H9 (cell line): ENCODE data around the gene PLXNC1. TPM values are rescaled to one million over a fixed set of nuclear protein-coding genes. Genes with fewer than 3 reads are reported as not detected.
A peak's percentile ranks its signal among the peaks of the same experiment; 100 is the strongest.

Source experiments
- DNase-seq: peaks from one replicate; pipeline ENCODE4 v3.0.0-alpha.2; 2017
- H2AFZ ChIP-seq: one replicate; pipeline ENCODE4 v1.6.1; 2013; ENCODE audit warnings: mild to moderate bottlenecking, low read length, control low read depth, moderate library complexity
- H2AK5ac ChIP-seq: 2 replicates; pipeline ENCODE4 v1.6.1; 2013; ENCODE audit warnings: low read length, control low read depth, mixed read lengths; ENCODE audit not compliant: insufficient read length
- H2BK120ac ChIP-seq: one replicate; pipeline ENCODE4 v1.6.1; 2013; ENCODE audit warnings: low read depth, mild to moderate bottlenecking, low read length, control low read depth, inconsistent platforms; ENCODE audit not compliant: poor library complexity, severe bottlenecking
- H2BK12ac ChIP-seq: 2 replicates; pipeline ENCODE4 v1.6.1; 2013; ENCODE audit warnings: low read length, control low read depth, mixed read lengths, low read depth; ENCODE audit not compliant: insufficient read length
- H2BK15ac ChIP-seq: 2 replicates; pipeline ENCODE4 v1.6.1; 2013; ENCODE audit warnings: low read depth, low read length, control low read depth
- H2BK20ac ChIP-seq: one replicate; pipeline ENCODE4 v1.6.1; 2013; ENCODE audit warnings: low read depth, mild to moderate bottlenecking, low read length, control low read depth, inconsistent platforms; ENCODE audit not compliant: poor library complexity, severe bottlenecking
- H2BK5ac ChIP-seq: 2 replicates; pipeline ENCODE4 v1.6.1; 2013; ENCODE audit warnings: low read length, control low read depth, mixed read lengths; ENCODE audit not compliant: insufficient read length
- H3K14ac ChIP-seq: 2 replicates; pipeline ENCODE4 v1.6.1; 2013; ENCODE audit warnings: low read length, control low read depth; ENCODE audit not compliant: insufficient read depth
- H3K18ac ChIP-seq: 2 replicates; pipeline ENCODE4 v1.6.1; 2013; ENCODE audit warnings: low read depth, mild to moderate bottlenecking, mixed read lengths, low read length, control low read depth; ENCODE audit not compliant: insufficient read length
- H3K23ac ChIP-seq: 2 replicates; pipeline ENCODE4 v1.6.1; 2013; ENCODE audit warnings: low read length, control low read depth, mixed read lengths, low read depth; ENCODE audit not compliant: insufficient read length
- H3K23me2 ChIP-seq: 2 replicates; pipeline ENCODE4 v1.6.1; 2013; ENCODE audit warnings: low read depth, mild to moderate bottlenecking, mixed read lengths, low read length, control low read depth; ENCODE audit not compliant: insufficient read length, poor library complexity, severe bottlenecking
- H3K27ac ChIP-seq: 2 replicates; pipeline ENCODE4 v1.5.1; 2013; ENCODE audit warnings: low read length, control low read depth, mixed read lengths, low read depth; ENCODE audit not compliant: insufficient read length
- H3K27me3 ChIP-seq: 2 replicates; pipeline ENCODE4 v1.6.1; 2013; ENCODE audit warnings: low read length, control low read depth, inconsistent platforms; ENCODE audit not compliant: insufficient read depth
- H3K4ac ChIP-seq: 2 replicates; pipeline ENCODE4 v1.6.1; 2013; ENCODE audit warnings: low read depth, mild to moderate bottlenecking, control low read depth, inconsistent platforms, low read length, moderate library complexity
- H3K4me1 ChIP-seq: 2 replicates; pipeline ENCODE4 v1.6.1; 2013; ENCODE audit warnings: low read length, control low read depth, inconsistent platforms; ENCODE audit not compliant: insufficient read depth
- H3K4me2 ChIP-seq: 2 replicates; pipeline ENCODE4 v1.6.1; 2013; ENCODE audit warnings: low read length, control low read depth, mixed read lengths; ENCODE audit not compliant: insufficient read length, insufficient read depth
- H3K56ac ChIP-seq: 2 replicates; pipeline ENCODE4 v1.6.1; 2013; ENCODE audit warnings: low read depth, mild to moderate bottlenecking, mixed read lengths, low read length, control low read depth; ENCODE audit not compliant: insufficient read length
- H3K79me1 ChIP-seq: 2 replicates; pipeline ENCODE4 v1.6.1; 2013; ENCODE audit warnings: low read depth, mild to moderate bottlenecking, moderate library complexity, low read length, control low read depth, inconsistent platforms; ENCODE audit not compliant: insufficient read depth, poor library complexity, severe bottlenecking
- H3K79me2 ChIP-seq: 2 replicates; pipeline ENCODE4 v1.6.1; 2013; ENCODE audit warnings: low read length, control low read depth, inconsistent platforms; ENCODE audit not compliant: insufficient read depth
- H3K9ac ChIP-seq: 2 replicates; pipeline ENCODE4 v1.6.1; 2013; ENCODE audit warnings: low read length, control low read depth, mixed read lengths; ENCODE audit not compliant: insufficient read length; ENCODE audit errors: extremely low read depth
- H3K9me3 ChIP-seq: one replicate; pipeline ENCODE4 v1.6.1; 2013; ENCODE audit warnings: low read depth, low read length, inconsistent platforms; ENCODE audit not compliant: control insufficient read depth
- H3T11ph ChIP-seq: one replicate; pipeline ENCODE4 v1.6.1; 2013; ENCODE audit warnings: mild to moderate bottlenecking, low read length, control low read depth, inconsistent platforms
- H4K20me1 ChIP-seq: one replicate; pipeline ENCODE4 v1.6.1; 2013; ENCODE audit not compliant: control insufficient read depth, insufficient read length, insufficient read depth
- H4K5ac ChIP-seq: 2 replicates; pipeline ENCODE4 v1.6.1; 2013; ENCODE audit warnings: low read depth, mild to moderate bottlenecking, mixed read lengths, low read length, control low read depth; ENCODE audit not compliant: insufficient read length
- H4K8ac ChIP-seq: replicated peaks from 2 replicates; pipeline ENCODE4 v1.6.1; 2013; ENCODE audit warnings: low read length, control low read depth, mixed read lengths, low read depth; ENCODE audit not compliant: insufficient read length
- H4K91ac ChIP-seq: 2 replicates; pipeline ENCODE4 v1.6.1; 2013; ENCODE audit warnings: low read depth, mild to moderate bottlenecking, moderate library complexity, mixed read lengths, low read length, control low read depth; ENCODE audit not compliant: insufficient read length
- H3K27ac Mint-ChIP-seq, 3 experiments: 2 replicates in 2 of 3; 3 replicates in 1 of 3; pipeline ENCODE4 v1.8.0; 2020 to 2021; ENCODE audit warnings: mixed read lengths in 3 of 3, mild to moderate bottlenecking in 1 of 3, moderate library complexity in 1 of 3
- H3K27me3 Mint-ChIP-seq: 2 replicates; pipeline ENCODE4 v1.8.0; 2021; ENCODE audit warnings: low read depth, mild to moderate bottlenecking, moderate library complexity, mixed read lengths
- H3K36me3 Mint-ChIP-seq, 3 experiments: 2 replicates in 2 of 3; 3 replicates in 1 of 3; pipeline ENCODE4 v1.8.0; 2020 to 2021; ENCODE audit warnings: low read depth in 3 of 3, mixed read lengths in 3 of 3; ENCODE audit not compliant: insufficient read depth in 1 of 3
- H3K4me1 Mint-ChIP-seq, 2 experiments: 2 replicates each; pipeline ENCODE4 v1.8.0; 2020; ENCODE audit warnings: mixed read lengths in 2 of 2
- H3K4me3 Mint-ChIP-seq, 2 experiments: 2 replicates in 1 of 2; 3 replicates in 1 of 2; pipeline ENCODE4 v1.8.0; 2020 to 2021; ENCODE audit warnings: mild to moderate bottlenecking in 2 of 2, mixed read lengths in 2 of 2, moderate library complexity in 1 of 2
- H3K9me3 Mint-ChIP-seq, 2 experiments: 2 replicates in 1 of 2; 3 replicates in 1 of 2; pipeline ENCODE4 v1.8.0; 2020; ENCODE audit warnings: mild to moderate bottlenecking in 2 of 2, mixed read lengths in 2 of 2, moderate library complexity in 1 of 2
- WGBS: extraction: QIAGEN DNeasy Blood & Tissue Kit; methylation state at CpG from one replicate; pipeline ENCODE4 v1.1.7; 2013; ENCODE audit warnings: missing lambda C conversion rate, low lambda C conversion rate, mixed read lengths; ENCODE audit not compliant: insufficient read length; ENCODE audit errors: extremely low coverage; 5-methylcytosine and 5-hydroxymethylcytosine counted together
- total RNA-seq: library from RNA; stranded (reverse); gene quantifications from 2 replicates; pipeline ENCODE4 v1.2.1, GENCODE V29; 2021
- TF ChIP-seq, protein P1 (sequence below): fragments of 200-600 bp; sonication (generic); conservative IDR thresholded peaks from 3 replicates; pipeline ENCODE4 v1.8.0; 2021; ENCODE audit warnings: antibody characterized with exemption, mild to moderate bottlenecking

Gene PLXNC1
- total RNA-seq, 1 experiment from 2014 or later, result 1.2 TPM

DNA sequence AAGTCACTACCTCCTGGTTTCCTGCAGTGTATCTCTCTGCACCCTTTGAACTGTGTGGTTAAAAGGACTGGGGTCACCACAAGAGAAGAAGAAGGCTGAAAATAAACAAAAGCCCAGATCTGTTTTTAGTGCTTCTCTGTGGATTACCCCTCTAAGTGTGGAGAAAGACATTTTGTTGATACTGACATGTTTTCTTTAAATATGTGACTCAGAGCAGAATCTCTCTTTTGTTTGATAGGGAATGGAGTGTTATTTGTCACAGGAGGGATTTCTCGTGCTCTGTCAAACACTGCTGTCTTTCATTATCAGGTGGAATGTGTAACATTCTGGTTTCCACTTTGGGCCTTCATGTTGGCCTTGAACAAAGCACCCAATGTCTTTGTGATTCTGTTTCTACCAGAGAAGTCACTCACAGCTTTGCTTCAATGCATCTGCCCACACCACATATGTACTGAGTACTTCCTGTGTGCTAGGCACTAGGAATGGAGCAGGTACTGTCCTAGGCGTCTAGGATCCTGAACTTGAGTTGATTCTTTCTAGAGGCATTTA lies 82.1 kb downstream of the PLXNC1 start:
- Histone ChIP-seq H2BK15ac (no peak overlapping the region), H3K27me3 (no peaks in the 10 kb centered on the region), H3K9ac (no peak overlapping the region), H2AK5ac (no peak overlapping the region), H3K79me1 (no peaks in the 10 kb centered on the region), H4K8ac (no peak overlapping the region), H4K5ac (no peak overlapping the region), H2BK120ac (no peak overlapping the region), H3K4me2 (no peak overlapping the region), H3K23ac (no peak overlapping the region), H3K14ac (no peak overlapping the region), H3K18ac (no peak overlapping the region), H3K27ac (no peak overlapping the region), H4K20me1 (no peaks in the 10 kb centered on the region), H2AFZ (no peak overlapping the region), H3K4ac (no peak overlapping the region), H2BK12ac (no peak overlapping the region), H2BK20ac (no peak overlapping the region), H3K23me2 (no peaks in the 10 kb centered on the region), H4K91ac (no peak overlapping the region), H3K79me2 (no peaks in the 10 kb centered on the region), H3K4me1 (peaks cover 2% of the 10 kb centered on the region; the same call in 1 of the 2 replicates), H3T11ph (no peak overlapping the region), H3K9me3 (no peaks in the 10 kb centered on the region), H2BK5ac (no peak overlapping the region), H3K56ac (no peak overlapping the region)
- no CpG with 5 or more reads among the region's 2 CpGs for WGBS
- H3K27me3 Mint-ChIP-seq, result no peaks in the 10 kb centered on the region
- H3K9me3 Mint-ChIP-seq, result no peaks in the 10 kb centered on the region; a peak in 1 of 5 replicates
- H3K4me1 Mint-ChIP-seq, result peaks cover 11 to 24% of the 10 kb centered on the region in 2 experiments
- 0 out of 7 replicates have a peak overlapping the region, but pooled peaks of 1 of the 3 experiments have one; percentile 14 for H3K27ac Mint-ChIP-seq
- H3K4me3 Mint-ChIP-seq, result no peak overlapping the region
- TF ChIP-seq, protein P1, sequence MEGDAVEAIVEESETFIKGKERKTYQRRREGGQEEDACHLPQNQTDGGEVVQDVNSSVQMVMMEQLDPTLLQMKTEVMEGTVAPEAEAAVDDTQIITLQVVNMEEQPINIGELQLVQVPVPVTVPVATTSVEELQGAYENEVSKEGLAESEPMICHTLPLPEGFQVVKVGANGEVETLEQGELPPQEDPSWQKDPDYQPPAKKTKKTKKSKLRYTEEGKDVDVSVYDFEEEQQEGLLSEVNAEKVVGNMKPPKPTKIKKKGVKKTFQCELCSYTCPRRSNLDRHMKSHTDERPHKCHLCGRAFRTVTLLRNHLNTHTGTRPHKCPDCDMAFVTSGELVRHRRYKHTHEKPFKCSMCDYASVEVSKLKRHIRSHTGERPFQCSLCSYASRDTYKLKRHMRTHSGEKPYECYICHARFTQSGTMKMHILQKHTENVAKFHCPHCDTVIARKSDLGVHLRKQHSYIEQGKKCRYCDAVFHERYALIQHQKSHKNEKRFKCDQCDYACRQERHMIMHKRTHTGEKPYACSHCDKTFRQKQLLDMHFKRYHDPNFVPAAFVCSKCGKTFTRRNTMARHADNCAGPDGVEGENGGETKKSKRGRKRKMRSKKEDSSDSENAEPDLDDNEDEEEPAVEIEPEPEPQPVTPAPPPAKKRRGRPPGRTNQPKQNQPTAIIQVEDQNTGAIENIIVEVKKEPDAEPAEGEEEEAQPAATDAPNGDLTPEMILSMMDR, result no peak
- H3K36me3 Mint-ChIP-seq, result no peaks in the 10 kb centered on the region
- no peak for DNase-seq
